Spleen (tissue), 7 donors: ENCODE measurements around the gene YPEL3.

Experiments used
- CTCF ChIP-seq, 11 experiments: fragments of 200-600 bp in 7 of 11; fragments of 450-650 bp in 4 of 11; sonication (generic) in 4 of 11; IDR thresholded peaks in 8 of 11; conservative IDR thresholded peaks in 3 of 11; 1 replicate in 7 of 11; 2 replicates in 4 of 11; pipeline versions ENCODE4 v1.4.0 to v1.8.0; 2016 to 2021; ENCODE audit warnings: antibody characterized with exemption in 11 of 11, inconsistent platforms in 4 of 11, mild to moderate bottlenecking in 1 of 11
- POLR2AphosphoS5 ChIP-seq, 3 donors: sonication (generic); formaldehyde crosslinking; IDR thresholded peaks; one replicate each; pipeline ENCODE4 v1.5.1; 2017; ENCODE audit warnings: antibody characterized with exemption in 3 of 3
- donor health status: DM: no; HTN: no; CAD: no; lungs with moderate emphysema.
- donor health status: DM: no; HTN: no; CAD: no.
- donor health status: DM: no; HTN: no; CAD: no.

- TF ChIP-seq CTCF (IDR thresholded peaks at IDR 0.05 in 8 of 11, conservative IDR thresholded peaks at IDR 0.05 in 3 of 11) (no peak), POLR2AphosphoS5 (IDR thresholded peaks at IDR 0.05) (no peak)
Observed at GRCh38 chr16:30084096-30084815, 11.8 kb downstream of the YPEL3 start.
